HFF-Myc (cell line): ENCODE results near the gene GFRA1.

ENCODE experiments used
- DNase-seq: peaks from one replicate; pipeline ENCODE4 v3.0.0-alpha.2; 2011; ENCODE audit warnings: low read depth; ENCODE audit errors: extremely low read depth
- H3K4me3 ChIP-seq: replicated peaks from 2 replicates; pipeline ENCODE4 v1.5.1; 2011; ENCODE audit warnings: low read depth, mild to moderate bottlenecking, control low read depth, low read length
- CTCF ChIP-seq: IDR thresholded peaks from 2 replicates; pipeline ENCODE4 v1.5.1; 2012; ENCODE audit warnings: mild to moderate bottlenecking, low read depth, low read length, control low read depth; ENCODE audit errors: missing control alignments

Gene GFRA1

DNA sequence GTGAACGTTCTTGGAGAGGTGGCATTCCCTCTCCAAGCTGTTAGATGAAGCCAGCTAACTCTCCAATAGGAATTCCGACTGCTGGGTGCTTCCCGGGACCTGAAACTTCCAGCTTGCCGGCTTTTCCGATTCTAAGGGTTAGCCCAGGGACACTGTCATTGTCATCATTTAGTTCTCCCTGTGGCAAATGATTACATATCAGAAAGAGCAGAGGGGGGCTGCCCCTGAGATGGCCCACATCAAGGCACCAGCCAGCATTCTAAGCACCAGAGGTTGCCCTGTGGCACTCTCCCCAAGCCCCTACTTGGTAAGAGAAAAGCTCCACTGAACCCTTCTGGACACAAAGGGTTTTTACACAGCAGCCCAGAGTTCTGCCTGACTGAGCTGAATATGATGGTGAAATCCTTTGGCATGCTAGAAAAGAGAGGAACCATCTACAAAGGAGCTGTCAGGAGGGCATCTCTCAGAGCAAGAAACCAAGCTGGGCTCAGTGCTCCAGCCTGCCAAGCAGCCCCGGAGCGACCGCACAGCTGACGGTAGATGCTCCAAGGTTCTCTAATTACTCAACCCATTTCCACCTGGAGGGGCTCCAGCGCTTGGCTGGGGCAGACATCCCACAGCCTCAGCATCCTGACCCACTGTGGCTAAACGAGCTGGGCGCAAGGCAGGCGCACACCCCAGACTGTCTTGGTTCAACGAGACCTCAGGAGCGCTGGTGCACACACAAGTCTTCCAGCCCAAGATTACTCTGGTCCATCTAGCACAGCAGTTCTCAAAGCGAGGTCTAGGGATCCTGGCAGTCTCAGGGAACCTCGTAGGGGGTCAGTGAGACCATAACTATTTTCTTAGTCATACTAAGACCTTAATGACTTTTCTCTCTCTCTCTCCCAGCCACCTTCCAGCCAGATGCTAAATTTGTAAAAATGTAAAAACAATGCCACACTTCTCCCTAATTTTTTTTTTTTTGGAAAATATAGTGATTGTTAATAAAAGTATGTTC is 160.5 kb downstream of the GFRA1 start:
- TF ChIP-seq CTCF = no peak
- no peak overlapping the region for H3K4me3 ChIP-seq
- no peak for DNase-seq

- no peak overlapping the region for H3K4me3 ChIP-seq
- no peak for TF ChIP-seq CTCF
These were observed 161.4 kb downstream of the GFRA1 start for GRCh38 chr10:116111483-116112095.

GRCh38 chr10:116110736-116111135 is 162.3 kb downstream of the GFRA1 start:
- TF ChIP-seq CTCF = no peak
- no peak for DNase-seq
- no peak overlapping the region for H3K4me3 ChIP-seq

More at GRCh38 chr10:116111483-116112095, 161.4 kb downstream of the GFRA1 start:
- no peak for DNase-seq

DNA sequence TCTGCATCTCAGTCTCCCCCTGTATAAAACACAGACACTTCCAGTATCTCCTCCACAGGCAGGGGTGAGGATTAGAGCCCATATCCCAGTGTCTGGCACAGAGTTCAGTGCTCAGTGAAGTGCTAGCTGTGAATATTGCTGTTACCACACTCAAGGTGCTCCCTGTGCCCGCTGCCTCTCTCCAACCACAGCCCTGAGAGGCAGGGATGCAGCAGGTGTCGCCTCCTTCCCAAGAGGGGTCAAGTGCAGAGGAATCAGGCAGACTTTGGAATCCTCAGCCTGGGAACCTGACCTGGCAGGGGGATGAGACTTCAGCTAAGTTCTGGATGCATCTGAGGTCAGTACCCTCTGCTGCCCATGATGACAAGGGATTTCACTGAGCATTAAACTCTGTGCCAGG is 163.1 kb downstream of the GFRA1 start:
- no peak for DNase-seq
- H3K4me3 ChIP-seq = no peak overlapping the region
- TF ChIP-seq CTCF = no peak

- TF ChIP-seq CTCF = no peak
- no peak overlapping the region for H3K4me3 ChIP-seq
These were observed 163.5 kb downstream of the GFRA1 start for GRCh38 chr10:116109481-116109880.

DNA sequence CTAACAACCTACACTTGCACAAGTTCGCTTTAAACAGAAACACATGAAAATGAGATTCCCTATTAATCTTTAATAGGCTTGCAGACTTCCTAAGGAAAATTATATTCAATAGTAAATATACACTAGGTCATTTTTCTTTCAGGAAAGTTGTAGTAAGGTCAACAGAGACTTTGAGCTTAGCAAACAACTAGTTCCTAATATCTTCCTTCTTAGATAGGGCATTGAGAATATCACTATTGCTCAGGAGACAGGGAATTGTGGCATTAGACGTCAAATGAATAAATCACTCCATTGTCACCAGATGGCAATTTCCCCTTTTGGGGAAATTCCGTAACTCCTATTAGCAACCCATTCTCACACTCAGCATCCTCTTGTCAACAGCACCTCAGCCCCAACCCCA is 164.9 kb downstream of the GFRA1 start:
- no peak for DNase-seq
- TF ChIP-seq CTCF = no peak
- H3K4me3 ChIP-seq = no peak overlapping the region

More at GRCh38 chr10:116109481-116109880, 163.5 kb downstream of the GFRA1 start:
- DNase-seq = no peak
